IMR-90 (cell line): Measurements from ENCODE around the gene ANGPTL7. TPM values are rescaled to one million over a fixed set of nuclear protein-coding genes. Genes with fewer than 3 reads are reported as not detected.

Source experiments
- microRNA-seq, 2 experiments: library from miRNA; stranded (forward) in 1 of 2; unstranded in 1 of 2; fragments of 10-50 nt in 1 of 2; fragments of <30 nt in 1 of 2; gene quantifications in 1 of 2; microRNA quantifications in 1 of 2; one replicate each; pipeline versions ENCODE3 to v1.1.0; 2013 to 2020; ENCODE audit not compliant: insufficient read depth in 1 of 2, insufficient read length in 1 of 2, unreplicated experiment in 1 of 2
- polyA plus RNA-seq, 3 experiments: library from polyadenylated mRNA; depleted of rRNA; stranded (reverse); fragments of >200 nt; gene quantifications; 2 replicates each; pipeline ENCODE4 v1.2.3, GENCODE V29; 2012; ENCODE audit warnings: low replicate concordance in 1 of 3
- small RNA-seq, 5 experiments: library from RNA; depleted of rRNA; stranded (forward); fragments of <200 nt; gene quantifications; one replicate each; pipeline ENCODE3, GENCODE V24; 2012
- total RNA-seq: library from RNA; depleted of rRNA; stranded (reverse); fragments of >200 nt; gene quantifications from 2 replicates; pipeline ENCODE4 v1.2.3, GENCODE V29; 2012; rRNA removed

The ANGPTL7 gene
- total and polyA plus RNA-seq, 2 of the 4 experiments (the other 2 are of a cell fraction): under 0.01 TPM; not detected in 1

Small RNA genes lying within 50 kb of the gene (microRNA-seq; reads per million reads assigned to microRNA genes)
- gene RNU6-291P (ENCODE audit: insufficient read depth, insufficient read length): not detected
- not detected for gene RNU6-537P (ENCODE audit: insufficient read depth, insufficient read length)
- not detected for gene RPL39P6 (ENCODE audit: insufficient read depth, insufficient read length)

Small RNA genes lying within 50 kb of the gene (small RNA-seq; reads per million reads assigned to genes)
- gene RNU6-291P: 0 reads per million in 5 experiments
- 0.07 to 68.7 (median 0.89) reads per million in 5 experiments for gene RNU6-537P
- 0 reads per million in 5 experiments for gene RPL39P6

Other genes with a start within 250 kb of the ANGPTL7 start
- gene TARDBP, start 176.7 kb upstream of the ANGPTL7 start, total RNA-seq: 36.7 and 98.0 TPM in 2 replicates
- gene TARDBP, start 176.7 kb upstream of the ANGPTL7 start, polyA plus RNA-seq (2012; rRNA removed): 161 and 196 TPM in 2 replicates
- not detected in 2 replicates for gene MASP2, start 142.1 kb upstream of the ANGPTL7 start, total RNA-seq
- gene MASP2, start 142.1 kb upstream of the ANGPTL7 start, polyA plus RNA-seq (2012; rRNA removed): 0.03 and 0.04 TPM in 2 replicates
- gene SRM, start 129.3 kb upstream of the ANGPTL7 start, total RNA-seq: 23.1 and 25.6 TPM in 2 replicates
- gene SRM, start 129.3 kb upstream of the ANGPTL7 start, polyA plus RNA-seq (2012; rRNA removed): 160 and 203 TPM in 2 replicates
- 56.4 and 64.5 TPM in 2 replicates for gene EXOSC10, start 89.5 kb upstream of the ANGPTL7 start, total RNA-seq
- gene EXOSC10, start 89.5 kb upstream of the ANGPTL7 start, polyA plus RNA-seq (2012; rRNA removed): 63.5 and 66.0 TPM in 2 replicates
- gene MTOR, start 73.2 kb downstream of the ANGPTL7 start, total RNA-seq: 33.6 and 36.7 TPM in 2 replicates
- 19.2 and 19.5 TPM in 2 replicates for gene MTOR, start 73.2 kb downstream of the ANGPTL7 start, polyA plus RNA-seq (2012; rRNA removed)
- 4.7 and 6.3 TPM in 2 replicates for gene UBIAD1, start 83.8 kb downstream of the ANGPTL7 start, total RNA-seq
- 9.4 and 9.5 TPM in 2 replicates for gene UBIAD1, start 83.8 kb downstream of the ANGPTL7 start, polyA plus RNA-seq (2012; rRNA removed)